BLaER1 treated with 17β-estradiol and CSF1 and Interleukin-3, amounts not matched to agents 10 nM and 100 nM (cell line): Measurements from ENCODE around the gene TRIM58.

Experiments used
- H3K27ac ChIP-seq, 11 experiments: shearing (Covaris generic); formaldehyde crosslinking; 2 replicates each; pipeline ENCODE4 v1.8.1; 2022
- H3K27me3 ChIP-seq, 11 experiments: shearing (Covaris generic); formaldehyde crosslinking; 2 replicates each; pipeline ENCODE4 v1.8.1; 2022
- H3K36me3 ChIP-seq, 11 experiments: shearing (Covaris generic); formaldehyde crosslinking; 2 replicates each; pipeline ENCODE4 v1.8.1; 2022
- H3K4me1 ChIP-seq, 10 experiments: shearing (Covaris generic); formaldehyde crosslinking; 2 replicates each; pipeline ENCODE4 v1.8.1; 2022
- H3K4me2 ChIP-seq, 11 experiments: shearing (Covaris generic); formaldehyde crosslinking; 2 replicates each; pipeline ENCODE4 v1.8.1; 2022
- H3K4me3 ChIP-seq, 10 experiments: shearing (Covaris generic); formaldehyde crosslinking; 2 replicates each; pipeline ENCODE4 v1.8.1; 2022
- H3K9ac ChIP-seq, 11 experiments: shearing (Covaris generic); formaldehyde crosslinking; 2 replicates each; pipeline ENCODE4 v1.8.1; 2022
- H3K9me3 ChIP-seq, 11 experiments: shearing (Covaris generic); formaldehyde crosslinking; replicated peaks in 1 of 11; 2 replicates each; pipeline ENCODE4 v1.8.1; 2022
- H4K20me1 ChIP-seq, 11 experiments: shearing (Covaris generic); formaldehyde crosslinking; 2 replicates each; pipeline ENCODE4 v1.8.1; 2022
- Cebpa-rat ChIP-seq, 11 experiments: shearing (Covaris generic); IDR thresholded peaks; 2 replicates each; pipeline ENCODE4 v1.8.1; 2022

The TRIM58 gene

DNA sequence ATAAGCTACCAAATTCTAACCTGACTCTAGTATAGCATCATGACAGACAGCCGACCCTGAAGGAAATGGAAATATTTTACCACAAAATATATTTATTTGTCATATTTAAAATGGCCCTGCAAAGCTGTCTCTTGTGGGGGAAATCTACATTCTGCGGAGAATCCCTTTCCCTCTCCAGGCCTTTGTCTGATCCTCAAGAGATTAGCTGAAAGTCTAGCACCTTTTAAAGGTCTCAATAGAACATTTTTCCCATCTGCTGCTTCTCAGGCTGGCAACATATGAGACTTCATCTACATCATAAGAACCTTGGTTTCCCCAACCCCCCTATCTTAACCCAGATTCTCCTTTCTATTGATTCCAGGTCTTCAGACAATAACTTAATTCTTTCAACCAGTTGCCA is 13.6 kb upstream of the TRIM58 start:
- Histone ChIP-seq H3K9ac (no peak overlapping the region), H3K9me3 (no peaks in the 10 kb centered on the region), H3K4me1 (no peaks in the 10 kb centered on the region), H4K20me1 (no peaks in the 10 kb centered on the region), H3K27ac (no peak overlapping the region), H3K4me2 (no peak overlapping the region), H3K36me3 (no peaks in the 10 kb centered on the region), H3K4me3 (no peak overlapping the region), H3K27me3 (no peaks in the 10 kb centered on the region)
- no peak for TF ChIP-seq Cebpa-rat (IDR thresholded peaks at IDR 0.05)

DNA sequence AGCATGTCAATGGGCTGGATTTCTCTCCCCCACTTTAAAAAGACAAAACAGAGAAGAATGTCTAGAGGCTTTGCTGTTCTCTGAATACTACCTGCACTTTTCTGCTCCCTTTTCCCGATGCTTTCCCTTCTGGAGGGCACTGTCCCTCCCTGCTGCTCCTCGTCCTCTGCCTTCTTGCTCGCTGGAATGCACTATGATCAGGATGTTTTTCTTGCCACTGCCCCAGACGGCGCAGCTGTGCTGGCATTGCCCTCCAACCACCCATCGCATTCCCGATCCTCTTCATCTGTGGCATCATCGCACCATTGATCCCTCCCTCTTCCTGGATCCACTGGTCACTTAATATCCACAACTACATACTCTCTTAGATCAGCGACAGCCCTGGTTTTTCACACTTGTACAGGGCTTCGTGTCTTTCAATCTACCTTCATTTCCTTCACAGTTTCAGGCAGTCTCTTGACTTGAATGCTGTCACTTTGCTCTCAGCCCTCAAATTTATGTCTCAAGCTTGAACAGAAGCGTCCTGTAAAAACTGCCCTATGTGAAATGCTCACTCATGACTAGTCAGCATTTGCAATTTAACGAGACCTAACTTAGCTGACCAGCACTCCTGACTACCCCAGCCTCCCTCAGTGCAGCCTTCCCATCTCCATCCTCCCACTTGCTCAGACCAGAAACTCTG is 11.8 kb upstream of the TRIM58 start:
- Histone ChIP-seq H3K27ac (no peak overlapping the region), H3K27me3 (no peaks in the 10 kb centered on the region)
- TF ChIP-seq Cebpa-rat (IDR thresholded peaks at IDR 0.05) = no peak

DNA sequence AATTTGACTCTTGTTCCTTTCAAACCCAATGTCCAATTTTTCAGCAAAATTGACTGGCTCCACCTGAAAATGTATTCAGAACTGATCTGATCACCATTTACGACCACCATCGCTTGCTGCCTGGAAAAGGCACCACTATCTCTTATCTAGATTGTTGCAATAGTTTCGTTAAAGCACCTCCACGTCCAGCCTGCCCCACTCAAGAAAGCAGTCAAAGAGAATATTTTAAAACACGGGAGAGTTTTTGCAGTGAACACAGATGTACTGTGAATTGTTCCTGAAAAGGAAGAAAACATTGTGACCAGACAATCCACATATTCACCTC is 11.3 kb upstream of the TRIM58 start:
- no peaks in the 10 kb centered on the region for H3K4me1 ChIP-seq
- H3K27me3 ChIP-seq = no peaks in the 10 kb centered on the region
- H4K20me1 ChIP-seq = no peaks in the 10 kb centered on the region
- no peak overlapping the region for H3K4me2 ChIP-seq
- no peak for TF ChIP-seq Cebpa-rat (IDR thresholded peaks at IDR 0.05)
- no peaks in the 10 kb centered on the region for H3K9me3 ChIP-seq
- H3K27ac ChIP-seq = no peak overlapping the region
- H3K9ac ChIP-seq = no peak overlapping the region
- no peaks in the 10 kb centered on the region for H3K36me3 ChIP-seq
- H3K4me3 ChIP-seq = no peak overlapping the region

More for the DNA sequence above, 11.8 kb upstream of the TRIM58 start:
- H3K9ac ChIP-seq = no peak overlapping the region
- H3K9me3 ChIP-seq = no peaks in the 10 kb centered on the region
- no peaks in the 10 kb centered on the region for H3K36me3 ChIP-seq
- no peak overlapping the region for H3K4me2 ChIP-seq
- no peaks in the 10 kb centered on the region for H3K4me1 ChIP-seq
- no peaks in the 10 kb centered on the region for H4K20me1 ChIP-seq
- H3K4me3 ChIP-seq = no peak overlapping the region

DNA sequence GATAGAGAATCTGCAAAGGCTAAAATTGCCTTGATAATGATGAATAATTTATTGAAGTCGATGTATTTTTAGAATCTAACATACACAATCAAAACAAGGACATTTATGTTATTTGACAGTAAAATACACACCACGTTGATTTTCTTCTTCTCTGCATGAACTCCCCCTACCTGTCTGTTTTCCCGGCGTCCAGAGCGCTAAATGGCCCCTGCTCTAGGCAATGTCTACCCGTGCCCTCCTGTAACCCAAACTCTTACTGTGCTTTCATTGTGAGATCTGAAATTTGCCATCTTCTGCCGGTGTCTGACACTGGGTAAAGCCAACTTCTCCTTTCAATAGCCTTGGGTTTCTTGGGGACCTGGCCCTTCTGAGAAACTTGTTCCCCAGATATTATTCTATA is 8.6 kb upstream of the TRIM58 start:
- H3K27me3 ChIP-seq = no peaks in the 10 kb centered on the region
- TF ChIP-seq Cebpa-rat (IDR thresholded peaks at IDR 0.05) = no peak
- no peaks in the 10 kb centered on the region for H3K36me3 ChIP-seq
- no peak overlapping the region for H3K4me3 ChIP-seq
- H3K4me2 ChIP-seq = no peak overlapping the region
- no peaks in the 10 kb centered on the region for H4K20me1 ChIP-seq
- H3K9me3 ChIP-seq = no peaks in the 10 kb centered on the region
- H3K4me1 ChIP-seq = peaks cover 0 to 19% (median 12%) of the 10 kb centered on the region in 10 experiments; a peak in 15 of 20 replicates
- H3K9ac ChIP-seq = no peak overlapping the region
- H3K27ac ChIP-seq = no peak overlapping the region

DNA sequence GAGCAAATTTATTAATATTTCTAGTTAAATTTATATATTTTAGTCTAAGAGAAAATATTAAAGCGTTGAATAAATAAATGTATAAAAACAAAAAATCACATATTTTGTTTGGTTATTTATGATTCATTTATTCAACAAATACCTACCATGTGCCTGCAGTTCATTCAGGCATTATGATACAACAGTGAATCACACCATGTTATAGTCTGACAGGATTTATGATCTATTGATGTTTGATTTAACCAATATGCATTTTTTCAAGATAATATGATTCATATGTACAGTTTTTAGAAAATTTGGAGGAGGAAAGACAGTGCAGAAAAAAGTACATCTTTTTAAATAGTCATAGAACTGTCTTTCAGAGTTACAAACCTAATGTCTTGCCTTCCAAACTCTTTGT is 7.4 kb upstream of the TRIM58 start:
- Histone ChIP-seq H3K9me3 (no peaks in the 10 kb centered on the region), H3K27me3 (no peaks in the 10 kb centered on the region), H4K20me1 (no peaks in the 10 kb centered on the region), H3K4me3 (no peak overlapping the region), H3K36me3 (no peaks in the 10 kb centered on the region), H3K9ac (no peak overlapping the region), H3K4me1 (peaks cover 0 to 32% (median 17%) of the 10 kb centered on the region in 10 experiments; a peak in 15 of 20 replicates), H3K27ac (no peak overlapping the region), H3K4me2 (no peak overlapping the region)
- no peak for TF ChIP-seq Cebpa-rat (IDR thresholded peaks at IDR 0.05)

DNA sequence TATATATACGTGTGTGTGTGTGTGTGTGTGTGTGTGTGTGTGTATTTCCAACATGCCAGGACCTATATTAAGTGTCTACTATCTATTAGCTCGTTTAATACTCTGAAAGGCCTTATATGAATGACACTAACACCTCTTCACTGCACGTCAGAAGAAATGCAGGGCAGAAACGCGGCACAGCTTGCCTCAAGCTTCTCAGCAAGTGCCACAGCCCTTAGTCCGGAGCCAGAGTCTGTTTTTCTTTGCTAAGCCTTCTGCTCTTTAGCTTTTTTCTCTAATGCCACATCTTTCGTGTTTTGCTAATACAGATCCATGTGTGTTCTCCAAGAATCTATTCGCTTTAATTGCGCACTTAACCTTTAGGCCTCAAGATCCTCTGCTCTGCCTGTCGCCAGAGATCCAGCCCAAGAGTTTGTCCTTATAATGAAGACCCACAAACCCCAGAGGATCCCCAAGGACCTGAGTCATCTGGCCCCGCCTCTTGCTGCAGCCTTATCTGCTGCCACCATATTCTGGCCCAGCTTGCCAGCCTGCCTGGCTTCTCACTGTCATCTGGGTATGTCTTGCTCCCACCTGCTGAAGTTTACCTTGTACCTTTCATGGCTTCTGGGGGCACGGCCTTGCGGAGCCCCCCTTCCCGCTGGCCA is 2.0 kb upstream of the TRIM58 start:
- Histone ChIP-seq H3K4me1 (peaks cover 0 to 61% (median 23%) of the 10 kb centered on the region in 10 experiments; a peak in 17 of 20 replicates), H3K9ac (no peak overlapping the region), H3K4me2 (peak overlapping the region in 4 of 11 experiments; percentile 20 to 80 (median 50); a peak in 7 of 22 replicates), H4K20me1 (no peaks in the 10 kb centered on the region; a peak in 1 of 22 replicates), H3K4me3 (no peak overlapping the region), H3K36me3 (no peaks in the 10 kb centered on the region), H3K27me3 (no peaks in the 10 kb centered on the region), H3K9me3 (peaks cover 0 to 11% (median 8%) of the 10 kb centered on the region in 11 experiments; a peak in 14 of 22 replicates), H3K27ac (no peak overlapping the region)
- no peak for TF ChIP-seq Cebpa-rat (IDR thresholded peaks at IDR 0.05)

DNA sequence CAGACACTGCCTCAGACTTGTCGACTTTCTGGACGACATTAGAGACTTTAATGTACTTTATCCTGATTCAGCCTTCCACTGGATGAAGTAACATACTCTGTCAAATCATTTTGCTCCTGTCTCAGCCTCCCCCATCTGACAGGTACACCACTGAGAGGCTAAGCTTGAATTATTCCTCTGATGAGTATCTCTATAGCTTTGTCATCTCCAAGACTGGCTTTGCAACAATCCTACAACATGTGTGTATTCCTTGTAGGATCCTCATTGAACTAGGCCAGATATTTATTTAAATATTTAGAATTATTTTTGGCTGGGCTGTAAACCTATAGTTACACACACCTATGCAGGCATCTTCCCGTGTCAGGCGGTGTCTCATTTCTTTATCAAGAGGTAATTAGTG is 1.1 kb upstream of the TRIM58 start:
- TF ChIP-seq Cebpa-rat (IDR thresholded peaks at IDR 0.05) = no peak
- no peak overlapping the region for H3K4me3 ChIP-seq
- H3K9me3 ChIP-seq = peaks cover 0 to 11% (median 8%) of the 10 kb centered on the region in 11 experiments; a peak in 14 of 22 replicates
- H3K9ac ChIP-seq = no peak overlapping the region
- H3K4me1 ChIP-seq = peaks cover 0 to 61% (median 23%) of the 10 kb centered on the region in 10 experiments; a peak in 17 of 20 replicates
- peak overlapping the region in 3 of 11 experiments; percentile 71 to 80 (median 74); a peak in 5 of 22 replicates for H3K4me2 ChIP-seq
- H3K27me3 ChIP-seq = no peaks in the 10 kb centered on the region
- H3K27ac ChIP-seq = no peak overlapping the region
- H3K36me3 ChIP-seq = peaks cover 0 to 9% (median 0%) of the 10 kb centered on the region in 11 experiments; a peak in 3 of 22 replicates
- H4K20me1 ChIP-seq = no peaks in the 10 kb centered on the region; a peak in 1 of 22 replicates

DNA sequence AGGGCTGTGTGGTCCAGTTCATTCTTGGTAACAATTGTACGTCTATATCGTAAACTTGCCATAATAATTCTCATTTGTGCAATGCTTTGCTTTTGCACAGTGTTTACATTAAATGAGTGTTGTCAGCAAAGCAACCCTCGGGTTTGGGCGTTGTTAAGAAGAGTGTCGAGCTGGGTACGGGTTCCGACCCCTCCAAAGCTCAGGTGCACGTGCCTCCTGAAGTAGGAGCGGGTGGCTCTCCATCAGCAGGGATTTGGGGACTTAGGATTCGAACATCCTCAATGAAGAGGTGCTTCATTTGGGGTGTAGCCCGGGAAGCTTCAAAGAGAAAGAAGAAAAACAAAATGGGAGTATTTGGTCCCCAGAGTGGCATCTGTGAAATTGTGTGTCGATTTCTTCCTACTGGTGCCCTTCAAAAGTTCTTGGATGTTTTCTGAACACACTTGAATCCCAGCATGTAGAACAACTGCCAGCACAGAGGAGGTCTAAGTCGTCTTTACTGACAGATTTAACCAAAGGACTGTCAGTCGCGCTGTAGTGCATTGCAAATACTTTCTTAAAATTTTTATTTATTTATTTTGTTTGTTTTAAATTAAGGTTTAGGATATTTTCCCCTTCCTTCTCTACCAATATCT is 1.1 kb downstream of the TRIM58 start:
- Histone ChIP-seq H3K4me3 (peak overlapping the region; percentile 66 to 79 (median 70)), H3K9ac (peak overlapping the region; percentile 66 to 82 (median 79); a peak in 21 of 22 replicates), H3K4me2 (peak overlapping the region; percentile 58 to 81 (median 74)), H4K20me1 (no peaks in the 10 kb centered on the region; a peak in 1 of 22 replicates), H3K4me1 (peaks cover 0 to 45% (median 11%) of the 10 kb centered on the region in 10 experiments; a peak in 12 of 20 replicates), H3K36me3 (peaks cover 0 to 18% (median 0%) of the 10 kb centered on the region in 11 experiments; a peak in 5 of 22 replicates), H3K9me3 (peaks cover 0 to 11% (median 8%) of the 10 kb centered on the region in 11 experiments; a peak in 14 of 22 replicates), H3K27ac (peak overlapping the region in 7 of 11 experiments; percentile 61 to 86 (median 78); a peak in 12 of 22 replicates), H3K27me3 (no peaks in the 10 kb centered on the region)
- no peak for TF ChIP-seq Cebpa-rat (IDR thresholded peaks at IDR 0.05)

DNA sequence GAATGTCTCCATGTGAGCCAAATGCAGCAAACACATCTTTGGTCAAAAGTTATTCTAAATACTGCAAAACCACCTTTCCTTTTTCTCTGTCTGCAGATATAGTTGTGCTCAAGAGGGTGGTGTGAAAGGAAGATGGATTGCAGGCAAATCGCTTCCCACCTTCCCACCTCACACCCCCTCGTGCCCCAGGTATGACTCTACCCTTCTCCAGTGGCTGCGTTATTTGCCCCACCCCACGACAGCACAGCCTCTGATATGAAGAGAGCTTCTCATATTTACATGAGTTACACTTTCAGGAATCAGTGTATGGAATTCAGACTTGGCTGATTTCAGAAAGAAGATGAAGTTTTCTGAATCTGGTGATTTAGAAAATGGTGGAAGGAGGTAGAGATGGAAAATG is 5.8 kb downstream of the TRIM58 start:
- Histone ChIP-seq H3K9ac (no peak overlapping the region), H4K20me1 (no peaks in the 10 kb centered on the region; a peak in 1 of 22 replicates), H3K27ac (no peak overlapping the region), H3K27me3 (no peaks in the 10 kb centered on the region), H3K4me3 (no peak overlapping the region), H3K4me1 (peaks cover 0 to 8% (median 4%) of the 10 kb centered on the region in 10 experiments; a peak in 3 of 20 replicates), H3K4me2 (no peak overlapping the region), H3K36me3 (peaks cover 0 to 49% (median 6%) of the 10 kb centered on the region in 11 experiments; a peak in 15 of 22 replicates), H3K9me3 (peaks cover 0 to 1% (median 0%) of the 10 kb centered on the region in 11 experiments; a peak in 3 of 22 replicates)
- no peak for TF ChIP-seq Cebpa-rat (IDR thresholded peaks at IDR 0.05)
